Thyroid gland (tissue), 4 donors: ENCODE data around the gene ZMIZ1. TPM values are rescaled to one million over a fixed set of nuclear protein-coding genes. Genes with fewer than 3 reads are reported as not detected.
A peak's percentile ranks its signal among the peaks of the same experiment; 100 is the strongest.

ENCODE experiments used
- DNase-seq, 2 donors: peaks; one replicate each; pipeline ENCODE4 v3.0.0-alpha.2; 2019
- H3K27ac ChIP-seq, 3 donors: fragments of 200-600 bp; sonication (generic); 1 replicate in 2 of 3; 2 replicates in 1 of 3; pipeline ENCODE4 v1.5.1; 2016 to 2019; ENCODE audit warnings: mild to moderate bottlenecking in 1 of 3, moderate library complexity in 1 of 3
- H3K27me3 ChIP-seq: fragments of 200-600 bp; sonication (generic); one replicate; pipeline ENCODE4 v1.5.1; 2019
- H3K36me3 ChIP-seq, 2 donors: fragments of 200-600 bp; sonication (generic); one replicate each; pipeline ENCODE4 v1.5.1; 2016 to 2019
- H3K4me1 ChIP-seq, 2 donors: fragments of 200-600 bp; sonication (generic); one replicate each; pipeline ENCODE4 v1.5.1; 2017 to 2019
- H3K4me3 ChIP-seq, 3 donors: fragments of 200-600 bp; sonication (generic); replicated peaks in 1 of 3; 1 replicate in 2 of 3; 2 replicates in 1 of 3; pipeline ENCODE4 v1.5.1; 2016; ENCODE audit warnings: mild to moderate bottlenecking in 1 of 3
- H3K9me3 ChIP-seq: fragments of 200-600 bp; sonication (generic); one replicate; pipeline ENCODE4 v1.5.1; 2017
- POLR2A ChIP-seq, 2 donors: fragments of 450-650 bp; IDR thresholded peaks; one replicate each; pipeline ENCODE4 v1.6.1; 2017; ENCODE audit warnings: antibody characterized with exemption in 2 of 2, mild to moderate bottlenecking in 2 of 2, moderate library complexity in 1 of 2
- whole genome bisulfite sequencing, 2 donors: methylation state at CpG; one replicate each; pipeline ENCODE4 v1.1.5; 2017; 5-methylcytosine and 5-hydroxymethylcytosine counted together
- intact Hi-C: fragments of 100-400 bp; cut with DNase I; formaldehyde crosslinking; loops from one replicate; pipeline ENCODE4 v1.15.1; 2023
- total RNA-seq, 4 donors: library from RNA; depleted of rRNA; stranded (reverse); fragments of >200 nt; gene quantifications; one replicate each; pipeline ENCODE4 v1.2.3, GENCODE V29; 2016
- TF ChIP-seq, protein P1 (sequence below), 6 experiments: fragments of 200-600 bp in 3 of 6; fragments of 450-650 bp in 3 of 6; sonication (generic) in 3 of 6; IDR thresholded peaks; one replicate each; pipeline ENCODE4 v1.5.1; 2016 to 2019; ENCODE audit warnings: antibody characterized with exemption in 6 of 6, mild to moderate bottlenecking in 2 of 6, inconsistent platforms in 1 of 6, moderate library complexity in 1 of 6

The ZMIZ1 gene
- total RNA-seq, 4 donors from 2014 or later = 59.9 to 128 (median 94.4) TPM

DNA sequence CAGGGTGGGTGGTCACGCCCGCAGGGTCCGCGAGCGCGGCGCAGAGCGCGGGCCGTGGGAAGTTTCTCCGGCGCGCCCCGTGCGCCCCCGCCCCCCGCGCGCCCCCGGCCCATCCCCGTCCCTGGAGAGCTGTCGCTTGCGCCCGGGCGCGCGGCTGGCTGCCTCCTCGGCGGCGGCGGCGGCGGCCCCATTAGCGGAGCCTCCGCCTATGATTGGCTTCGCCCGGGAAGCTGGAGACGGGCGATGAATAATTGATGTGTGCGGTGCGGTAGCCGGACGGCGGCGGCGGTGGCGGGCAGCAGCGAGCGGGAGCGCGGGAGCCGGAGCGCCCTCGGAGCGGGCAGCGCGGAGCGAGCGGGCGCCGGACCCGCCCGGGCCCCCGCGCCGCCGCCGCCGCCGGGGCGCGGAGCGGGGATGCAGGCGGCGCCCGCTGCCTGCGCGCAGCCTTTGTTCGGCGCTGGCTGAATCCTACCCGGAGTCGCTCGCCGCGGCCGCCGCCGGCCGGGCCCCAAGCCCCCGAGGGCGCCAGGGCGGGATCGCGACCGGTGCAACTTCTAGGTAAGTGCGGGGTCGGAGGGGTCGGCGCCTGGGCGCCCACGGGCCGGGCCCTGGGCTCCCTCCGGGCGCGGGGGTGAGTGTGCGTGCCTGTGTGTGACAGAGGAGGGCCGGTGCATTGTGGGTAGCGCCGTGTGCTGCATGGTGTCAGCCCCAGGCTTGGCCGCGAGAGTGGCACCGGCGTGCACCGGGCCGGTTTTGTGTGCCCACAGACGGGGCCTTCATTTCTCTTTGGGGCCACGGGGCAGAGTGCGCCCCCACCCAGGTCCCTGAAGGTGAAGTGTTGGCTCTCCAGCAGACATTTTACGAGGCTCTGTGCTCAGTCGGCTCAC, 174.7 kb downstream of the ZMIZ1 start:
- H3K4me3 ChIP-seq = peak overlapping the region in 1 of 3 donors; percentile 37
- peak overlapping the region in 2 of 3 donors; percentile 67 to 80 for H3K27ac ChIP-seq
- H3K36me3 ChIP-seq = no peaks in the 10 kb centered on the region
- no peak for DNase-seq
- no peak for TF ChIP-seq POLR2A (IDR thresholded peaks at IDR 0.05)
- TF ChIP-seq, protein P1, sequence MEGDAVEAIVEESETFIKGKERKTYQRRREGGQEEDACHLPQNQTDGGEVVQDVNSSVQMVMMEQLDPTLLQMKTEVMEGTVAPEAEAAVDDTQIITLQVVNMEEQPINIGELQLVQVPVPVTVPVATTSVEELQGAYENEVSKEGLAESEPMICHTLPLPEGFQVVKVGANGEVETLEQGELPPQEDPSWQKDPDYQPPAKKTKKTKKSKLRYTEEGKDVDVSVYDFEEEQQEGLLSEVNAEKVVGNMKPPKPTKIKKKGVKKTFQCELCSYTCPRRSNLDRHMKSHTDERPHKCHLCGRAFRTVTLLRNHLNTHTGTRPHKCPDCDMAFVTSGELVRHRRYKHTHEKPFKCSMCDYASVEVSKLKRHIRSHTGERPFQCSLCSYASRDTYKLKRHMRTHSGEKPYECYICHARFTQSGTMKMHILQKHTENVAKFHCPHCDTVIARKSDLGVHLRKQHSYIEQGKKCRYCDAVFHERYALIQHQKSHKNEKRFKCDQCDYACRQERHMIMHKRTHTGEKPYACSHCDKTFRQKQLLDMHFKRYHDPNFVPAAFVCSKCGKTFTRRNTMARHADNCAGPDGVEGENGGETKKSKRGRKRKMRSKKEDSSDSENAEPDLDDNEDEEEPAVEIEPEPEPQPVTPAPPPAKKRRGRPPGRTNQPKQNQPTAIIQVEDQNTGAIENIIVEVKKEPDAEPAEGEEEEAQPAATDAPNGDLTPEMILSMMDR (IDR thresholded peaks at IDR 0.05) = no peak
- WGBS, 2 donors = 32 to 56% methylated on average over 6 to 57 of the region's 120 CpGs
- intact Hi-C loops = no loop called here
- no peaks in the 10 kb centered on the region for H3K9me3 ChIP-seq
- peaks cover 55 to 81% of the 10 kb centered on the region in 2 donors for H3K4me1 ChIP-seq
- H3K27me3 ChIP-seq = no peaks in the 10 kb centered on the region

DNA sequence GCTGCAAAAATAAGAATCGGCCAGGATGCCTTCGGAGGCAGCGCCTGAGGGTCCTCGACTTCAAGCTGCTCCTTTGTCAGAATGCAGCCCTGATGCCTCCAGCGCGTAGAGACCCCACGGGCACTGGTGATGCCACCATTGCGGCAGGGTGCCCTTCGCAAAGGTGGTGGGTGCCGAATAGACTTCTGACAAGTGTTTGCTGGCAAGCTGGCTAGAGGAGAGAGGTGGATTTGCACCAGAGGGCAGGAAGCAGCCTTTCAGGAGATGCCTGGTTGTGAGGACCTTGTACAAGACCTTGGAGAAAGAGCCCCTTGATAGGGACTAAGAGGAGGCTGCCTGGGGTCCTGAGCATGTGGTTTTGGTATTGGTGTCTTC, 175.3 kb downstream of the ZMIZ1 start:
- 58 to 91% methylated on average over 9 of the region's 10 CpGs for WGBS, 2 donors
- H3K4me3 ChIP-seq = peak overlapping the region in 1 of 3 donors; percentile 3
- H3K4me1 ChIP-seq = peaks cover 61 to 88% of the 10 kb centered on the region in 2 donors
- DNase-seq = no peak
- H3K9me3 ChIP-seq = no peaks in the 10 kb centered on the region
- TF ChIP-seq, protein P1 (IDR thresholded peaks at IDR 0.05) = no peak
- TF ChIP-seq POLR2A (IDR thresholded peaks at IDR 0.05) = no peak
- H3K27me3 ChIP-seq = no peaks in the 10 kb centered on the region
- peak overlapping the region in 2 of 3 donors; percentile 64 to 68 for H3K27ac ChIP-seq
- intact Hi-C loops = no loop called here
- no peaks in the 10 kb centered on the region for H3K36me3 ChIP-seq

DNA sequence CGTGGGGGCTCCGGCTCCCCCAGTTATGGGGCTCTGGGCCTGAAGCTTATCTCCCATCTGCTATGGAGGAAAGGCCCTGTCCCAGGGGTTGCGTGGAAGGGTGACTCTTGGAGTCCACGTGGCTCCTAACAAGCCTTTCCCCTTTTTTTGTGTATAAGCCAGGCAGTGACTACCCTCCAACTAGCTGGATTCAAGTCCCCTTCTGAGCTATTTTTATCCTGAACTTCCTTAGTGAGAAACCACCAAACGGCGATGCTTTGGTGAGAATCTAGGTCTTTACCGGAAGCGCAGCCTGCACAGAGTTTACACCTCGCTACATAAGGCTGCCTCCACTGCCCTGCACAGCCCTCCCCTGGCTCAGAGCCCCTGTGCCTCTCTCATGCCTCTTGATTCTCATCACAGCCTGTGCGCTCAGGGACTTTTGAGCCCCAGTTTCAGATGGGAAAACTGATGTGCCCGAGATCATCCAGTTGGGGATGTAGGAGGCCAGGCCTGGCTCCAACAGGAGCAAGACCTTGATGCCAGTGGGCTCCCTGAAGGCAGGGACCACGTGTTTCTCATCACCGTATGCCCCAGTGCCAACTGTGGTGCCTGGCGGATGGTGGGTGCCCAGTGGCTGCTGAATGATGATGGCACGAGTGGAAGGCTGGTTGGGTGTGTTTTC, 176.2 kb downstream of the ZMIZ1 start:
- H3K4me3 ChIP-seq = no peak overlapping the region
- 76 to 81% methylated on average over 15 of the region's 15 CpGs for WGBS, 2 donors
- no peak for DNase-seq
- no peaks in the 10 kb centered on the region for H3K36me3 ChIP-seq
- H3K27ac ChIP-seq = peak overlapping the region; percentile 64 to 81 (median 68)
- TF ChIP-seq, protein P1 (IDR thresholded peaks at IDR 0.05) = no peak
- TF ChIP-seq POLR2A (IDR thresholded peaks at IDR 0.05) = no peak
- no peaks in the 10 kb centered on the region for H3K9me3 ChIP-seq
- H3K4me1 ChIP-seq = peaks cover 64 to 91% of the 10 kb centered on the region in 2 donors
- no peaks in the 10 kb centered on the region for H3K27me3 ChIP-seq
- intact Hi-C loops = no loop called here

DNA sequence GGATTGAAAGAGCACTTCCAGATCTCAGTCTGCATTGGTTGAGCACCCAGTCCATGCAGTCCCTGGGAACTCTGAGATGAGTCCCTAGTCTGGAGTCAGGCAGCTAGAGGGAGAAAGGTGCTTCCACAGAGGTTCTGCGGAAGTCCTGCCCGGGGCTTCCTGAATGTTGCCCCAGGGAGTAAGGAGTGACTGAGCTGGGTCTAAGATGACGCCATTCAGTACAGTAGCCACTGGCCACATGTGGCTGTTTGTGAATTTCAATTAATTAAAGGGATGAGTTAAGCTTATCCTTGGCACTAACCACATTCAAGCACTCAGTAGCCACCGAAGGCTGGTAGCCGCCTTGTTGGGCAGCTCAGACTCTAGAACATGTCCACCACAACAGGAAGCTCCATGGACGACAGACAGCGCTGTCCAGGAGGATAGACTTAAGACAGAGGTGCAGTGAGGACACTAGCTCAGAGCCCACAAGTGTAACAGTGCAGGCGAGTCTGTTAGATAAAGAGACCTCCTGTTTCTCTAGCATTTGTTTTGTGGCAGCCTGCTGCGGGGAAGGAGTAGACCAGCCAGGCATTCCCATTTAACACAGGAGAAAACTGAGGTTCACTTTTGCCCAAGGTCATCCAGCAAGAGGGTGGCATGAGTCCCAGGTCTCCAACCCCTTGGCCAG, 176.9 kb downstream of the ZMIZ1 start:
- Histone ChIP-seq H3K27ac (peak overlapping the region; percentile 64 to 81 (median 68)), H3K27me3 (no peaks in the 10 kb centered on the region), H3K9me3 (no peaks in the 10 kb centered on the region), H3K4me3 (no peak overlapping the region), H3K36me3 (no peaks in the 10 kb centered on the region), H3K4me1 (peaks cover 62 to 92% of the 10 kb centered on the region in 2 donors)
- WGBS, 2 donors = 82 to 90% methylated on average over 9 of the region's 9 CpGs
- intact Hi-C loops = no loop called here
- no peak for DNase-seq
- no peak for TF ChIP-seq POLR2A (IDR thresholded peaks at IDR 0.05)
- TF ChIP-seq, protein P1 (IDR thresholded peaks at IDR 0.05) = no peak
